ENCODE results near the gene NTRK3.

Gene NTRK3

DNA sequence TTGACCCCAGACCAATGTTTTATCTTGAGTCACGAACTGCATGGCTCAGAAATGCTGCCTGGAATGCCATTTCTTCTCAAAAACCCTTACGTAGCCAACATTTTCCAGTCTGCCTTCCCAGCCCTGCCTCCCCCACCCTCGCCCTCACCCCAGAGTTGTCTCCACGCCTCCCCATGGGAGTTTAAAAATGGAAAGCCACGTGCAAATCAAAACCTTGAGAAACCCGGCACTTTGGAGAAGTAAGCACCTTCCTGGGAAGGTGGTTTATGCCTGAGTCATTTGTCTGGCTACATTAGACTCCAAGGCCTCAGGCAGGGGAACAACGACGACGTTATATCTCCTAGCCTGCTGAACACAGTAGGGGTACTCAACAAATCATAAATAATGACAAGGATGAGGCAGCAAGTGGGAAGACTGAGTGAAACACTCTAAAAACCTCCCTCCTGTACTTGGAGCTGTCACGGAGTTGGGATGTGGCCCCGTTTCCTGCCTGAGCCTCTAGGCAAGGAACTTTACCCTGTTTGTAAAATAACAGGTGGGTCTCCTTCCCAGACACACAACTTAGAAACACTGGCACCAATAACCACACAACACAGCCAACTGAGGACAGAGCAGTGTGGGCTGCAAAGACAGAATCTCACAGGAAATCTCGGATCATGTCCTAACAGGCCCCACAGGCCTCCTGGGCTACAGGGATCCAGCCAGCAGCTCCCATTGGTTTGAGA lies 179.1 kb downstream of the NTRK3 start:
- Histone ChIP-seq H3K27me3 (ENCODE audit: insufficient read depth, poor library complexity, severe bottlenecking) (no peaks in the 10 kb centered on the region), H3K27ac (replicated peaks) (no peak overlapping the region), H3K4me3 (replicated peaks; ENCODE audit: insufficient read depth, low read length) (no peak overlapping the region)
- DNase-seq (ENCODE audit: low read depth in 1 of 2, low spot score in 1 of 2) = no peak
- no peak for TF ChIP-seq SPI1 (IDR thresholded peaks at IDR 0.05; ENCODE audit: borderline replicate concordance, low read depth)
- TF ChIP-seq GABPA (IDR thresholded peaks at IDR 0.05; ENCODE audit: low read depth) = no peak
- TF ChIP-seq, protein P1, sequence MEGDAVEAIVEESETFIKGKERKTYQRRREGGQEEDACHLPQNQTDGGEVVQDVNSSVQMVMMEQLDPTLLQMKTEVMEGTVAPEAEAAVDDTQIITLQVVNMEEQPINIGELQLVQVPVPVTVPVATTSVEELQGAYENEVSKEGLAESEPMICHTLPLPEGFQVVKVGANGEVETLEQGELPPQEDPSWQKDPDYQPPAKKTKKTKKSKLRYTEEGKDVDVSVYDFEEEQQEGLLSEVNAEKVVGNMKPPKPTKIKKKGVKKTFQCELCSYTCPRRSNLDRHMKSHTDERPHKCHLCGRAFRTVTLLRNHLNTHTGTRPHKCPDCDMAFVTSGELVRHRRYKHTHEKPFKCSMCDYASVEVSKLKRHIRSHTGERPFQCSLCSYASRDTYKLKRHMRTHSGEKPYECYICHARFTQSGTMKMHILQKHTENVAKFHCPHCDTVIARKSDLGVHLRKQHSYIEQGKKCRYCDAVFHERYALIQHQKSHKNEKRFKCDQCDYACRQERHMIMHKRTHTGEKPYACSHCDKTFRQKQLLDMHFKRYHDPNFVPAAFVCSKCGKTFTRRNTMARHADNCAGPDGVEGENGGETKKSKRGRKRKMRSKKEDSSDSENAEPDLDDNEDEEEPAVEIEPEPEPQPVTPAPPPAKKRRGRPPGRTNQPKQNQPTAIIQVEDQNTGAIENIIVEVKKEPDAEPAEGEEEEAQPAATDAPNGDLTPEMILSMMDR (IDR thresholded peaks at IDR 0.05; ENCODE audit: insufficient read depth, low read length) = no peak
- no peak for TF ChIP-seq POLR2AphosphoS5 (IDR thresholded peaks at IDR 0.05; ENCODE audit: low read depth)

DNA sequence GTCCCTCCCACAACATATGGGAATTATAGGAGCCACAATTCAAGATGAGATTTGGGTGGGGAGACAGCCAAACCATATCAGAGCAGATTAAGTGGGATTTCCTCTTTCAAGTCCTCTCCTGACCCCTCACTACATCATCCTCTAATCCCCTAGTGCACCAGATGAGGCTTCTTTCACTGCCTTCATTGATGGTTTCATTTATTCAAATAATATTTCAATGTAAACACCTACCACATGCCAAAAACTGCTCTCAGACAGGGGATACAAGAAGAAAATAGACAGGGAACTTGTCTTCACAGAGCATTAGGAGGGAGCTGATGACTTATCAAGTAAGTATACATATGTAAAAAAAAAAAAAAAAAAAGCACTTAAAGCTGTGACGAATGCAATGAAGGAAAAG lies 180.2 kb downstream of the NTRK3 start:
- Histone ChIP-seq H3K27me3 (ENCODE audit: insufficient read depth, poor library complexity, severe bottlenecking) (no peaks in the 10 kb centered on the region), H3K27ac (replicated peaks) (no peak overlapping the region), H3K4me3 (replicated peaks; ENCODE audit: insufficient read depth, low read length) (no peak overlapping the region)
- TF ChIP-seq GABPA (IDR thresholded peaks at IDR 0.05; ENCODE audit: low read depth) = no peak
- TF ChIP-seq, protein P1 (IDR thresholded peaks at IDR 0.05; ENCODE audit: insufficient read depth, low read length) = no peak
- no peak for TF ChIP-seq SPI1 (IDR thresholded peaks at IDR 0.05; ENCODE audit: borderline replicate concordance, low read depth)
- no peak for TF ChIP-seq POLR2AphosphoS5 (IDR thresholded peaks at IDR 0.05; ENCODE audit: low read depth)
- TF ChIP-seq, protein P2, sequence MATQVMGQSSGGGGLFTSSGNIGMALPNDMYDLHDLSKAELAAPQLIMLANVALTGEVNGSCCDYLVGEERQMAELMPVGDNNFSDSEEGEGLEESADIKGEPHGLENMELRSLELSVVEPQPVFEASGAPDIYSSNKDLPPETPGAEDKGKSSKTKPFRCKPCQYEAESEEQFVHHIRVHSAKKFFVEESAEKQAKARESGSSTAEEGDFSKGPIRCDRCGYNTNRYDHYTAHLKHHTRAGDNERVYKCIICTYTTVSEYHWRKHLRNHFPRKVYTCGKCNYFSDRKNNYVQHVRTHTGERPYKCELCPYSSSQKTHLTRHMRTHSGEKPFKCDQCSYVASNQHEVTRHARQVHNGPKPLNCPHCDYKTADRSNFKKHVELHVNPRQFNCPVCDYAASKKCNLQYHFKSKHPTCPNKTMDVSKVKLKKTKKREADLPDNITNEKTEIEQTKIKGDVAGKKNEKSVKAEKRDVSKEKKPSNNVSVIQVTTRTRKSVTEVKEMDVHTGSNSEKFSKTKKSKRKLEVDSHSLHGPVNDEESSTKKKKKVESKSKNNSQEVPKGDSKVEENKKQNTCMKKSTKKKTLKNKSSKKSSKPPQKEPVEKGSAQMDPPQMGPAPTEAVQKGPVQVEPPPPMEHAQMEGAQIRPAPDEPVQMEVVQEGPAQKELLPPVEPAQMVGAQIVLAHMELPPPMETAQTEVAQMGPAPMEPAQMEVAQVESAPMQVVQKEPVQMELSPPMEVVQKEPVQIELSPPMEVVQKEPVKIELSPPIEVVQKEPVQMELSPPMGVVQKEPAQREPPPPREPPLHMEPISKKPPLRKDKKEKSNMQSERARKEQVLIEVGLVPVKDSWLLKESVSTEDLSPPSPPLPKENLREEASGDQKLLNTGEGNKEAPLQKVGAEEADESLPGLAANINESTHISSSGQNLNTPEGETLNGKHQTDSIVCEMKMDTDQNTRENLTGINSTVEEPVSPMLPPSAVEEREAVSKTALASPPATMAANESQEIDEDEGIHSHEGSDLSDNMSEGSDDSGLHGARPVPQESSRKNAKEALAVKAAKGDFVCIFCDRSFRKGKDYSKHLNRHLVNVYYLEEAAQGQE (IDR thresholded peaks at IDR 0.05; ENCODE audit: insufficient replicate concordance, low read depth) = no peak
- no peak for DNase-seq (ENCODE audit: low read depth in 1 of 2, low spot score in 1 of 2)

DNA sequence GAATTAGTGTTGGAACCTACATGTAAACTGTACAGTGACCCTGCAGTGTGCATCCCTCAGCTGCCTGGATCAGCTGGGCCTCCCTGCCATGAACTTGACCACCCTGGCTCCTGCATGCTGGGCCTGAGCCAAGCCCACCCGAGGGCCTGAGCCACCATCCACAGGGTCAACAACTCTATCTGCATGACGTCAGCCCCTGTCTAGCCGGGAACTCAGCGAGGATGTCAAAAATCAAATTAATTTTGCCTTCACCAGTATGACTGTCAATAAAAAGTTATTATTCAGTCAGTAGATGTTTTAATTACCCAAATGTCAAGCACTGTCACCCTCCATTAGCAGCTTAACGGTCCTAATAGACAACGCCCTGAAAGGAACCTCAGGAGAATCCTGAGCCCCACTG lies 181.4 kb downstream of the NTRK3 start:
- Histone ChIP-seq H3K4me3 (replicated peaks; ENCODE audit: insufficient read depth, low read length) (no peak overlapping the region), H3K27ac (replicated peaks) (no peak overlapping the region), H3K27me3 (ENCODE audit: insufficient read depth, poor library complexity, severe bottlenecking) (no peaks in the 10 kb centered on the region)
- TF ChIP-seq, protein P1 (IDR thresholded peaks at IDR 0.05; ENCODE audit: insufficient read depth, low read length) = no peak
- TF ChIP-seq, protein P2 (IDR thresholded peaks at IDR 0.05; ENCODE audit: insufficient replicate concordance, low read depth) = no peak
- no peak for TF ChIP-seq POLR2AphosphoS5 (IDR thresholded peaks at IDR 0.05; ENCODE audit: low read depth)
- TF ChIP-seq GABPA (IDR thresholded peaks at IDR 0.05; ENCODE audit: low read depth) = no peak
- TF ChIP-seq SPI1 (IDR thresholded peaks at IDR 0.05; ENCODE audit: borderline replicate concordance, low read depth) = no peak
- DNase-seq (ENCODE audit: low read depth in 1 of 2, low spot score in 1 of 2) = no peak
